ENCODE results near the gene IKZF4. TPM values are rescaled to one million over a fixed set of nuclear protein-coding genes. Genes with fewer than 3 reads are reported as not detected.

IKZF4 gene
- total and polyA plus RNA-seq, 2 donors (not counting 1 experiment from before 2014, with no cell fraction given), result 2.3 to 7.6 TPM

DNA sequence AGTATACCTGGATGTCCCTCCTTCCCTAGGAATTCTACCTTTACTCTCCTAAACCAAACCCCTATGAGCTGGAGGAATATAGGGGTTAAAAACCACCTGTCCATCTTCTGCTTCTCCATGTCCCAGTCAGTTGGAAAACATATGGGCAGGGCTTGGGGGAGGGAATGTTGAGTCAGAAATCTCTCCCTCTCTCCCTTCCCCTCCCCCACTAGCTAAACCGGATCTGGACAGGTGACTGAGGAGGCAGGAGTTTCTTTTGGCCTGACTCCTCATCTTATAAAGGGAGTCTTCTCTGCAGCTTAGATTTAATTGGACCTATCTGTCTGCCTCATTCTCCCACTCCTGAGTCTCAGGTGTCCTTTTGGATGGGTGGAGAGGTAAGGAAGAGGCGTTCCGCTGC is 65.3 kb downstream of the IKZF4 start:
- Histone ChIP-seq H3K4me1 (ENCODE audit: control insufficient read depth in 2 of 2, insufficient read depth in 2 of 2, low read length in 2 of 2) (peaks cover 0 to 2% of the 10 kb centered on the region in 2 donors), H3K27me3 (replicated peaks in 1 of 4; ENCODE audit: control extremely low read depth in 1 of 4, control insufficient read depth in 3 of 4, insufficient read depth in 4 of 4, low read length in 3 of 4) (peaks cover 0 to 21% (median 6%) of the 10 kb centered on the region in 4 experiments), H3K9me3 (ENCODE audit: control extremely low read depth in 1 of 3, control insufficient read depth in 2 of 3, insufficient read depth in 1 of 3, low read length in 2 of 3) (peaks cover 0 to 4% (median 0%) of the 10 kb centered on the region in 3 donors), H3K36me3 (replicated peaks in 1 of 2; ENCODE audit: control extremely low read depth in 1 of 2, control insufficient read depth in 1 of 2, extremely low read depth in 1 of 2, insufficient read depth in 2 of 2, low read length in 1 of 2) (no peaks in the 10 kb centered on the region), H3K4me3 (ENCODE audit: control extremely low read depth in 1 of 5, extremely low read depth in 1 of 5, insufficient read depth in 1 of 5, low read depth in 2 of 5, low read length in 4 of 5) (no peak overlapping the region), H3K79me2 (ENCODE audit: control insufficient read depth, insufficient read depth, low read length) (no peaks in the 10 kb centered on the region), H3K9ac (ENCODE audit: low read length) (no peak overlapping the region), H2AFZ (ENCODE audit: insufficient read depth, low read depth, low read length, poor library complexity, severe bottlenecking) (no peak overlapping the region), H3K4me2 (replicated peaks; ENCODE audit: low read depth, low read length, poor library complexity, severe bottlenecking) (no peak overlapping the region), H4K20me1 (ENCODE audit: control insufficient read depth, insufficient read depth, low read length, poor library complexity, severe bottlenecking) (no peaks in the 10 kb centered on the region), H3K27ac (ENCODE audit: low read length in 2 of 2) (no peak overlapping the region)
- TF ChIP-seq EZH2 (IDR thresholded peaks at IDR 0.05; ENCODE audit: borderline replicate concordance, insufficient read depth, low read depth, low read length, poor library complexity, severe bottlenecking), result no peak
- TF ChIP-seq, protein P1, sequence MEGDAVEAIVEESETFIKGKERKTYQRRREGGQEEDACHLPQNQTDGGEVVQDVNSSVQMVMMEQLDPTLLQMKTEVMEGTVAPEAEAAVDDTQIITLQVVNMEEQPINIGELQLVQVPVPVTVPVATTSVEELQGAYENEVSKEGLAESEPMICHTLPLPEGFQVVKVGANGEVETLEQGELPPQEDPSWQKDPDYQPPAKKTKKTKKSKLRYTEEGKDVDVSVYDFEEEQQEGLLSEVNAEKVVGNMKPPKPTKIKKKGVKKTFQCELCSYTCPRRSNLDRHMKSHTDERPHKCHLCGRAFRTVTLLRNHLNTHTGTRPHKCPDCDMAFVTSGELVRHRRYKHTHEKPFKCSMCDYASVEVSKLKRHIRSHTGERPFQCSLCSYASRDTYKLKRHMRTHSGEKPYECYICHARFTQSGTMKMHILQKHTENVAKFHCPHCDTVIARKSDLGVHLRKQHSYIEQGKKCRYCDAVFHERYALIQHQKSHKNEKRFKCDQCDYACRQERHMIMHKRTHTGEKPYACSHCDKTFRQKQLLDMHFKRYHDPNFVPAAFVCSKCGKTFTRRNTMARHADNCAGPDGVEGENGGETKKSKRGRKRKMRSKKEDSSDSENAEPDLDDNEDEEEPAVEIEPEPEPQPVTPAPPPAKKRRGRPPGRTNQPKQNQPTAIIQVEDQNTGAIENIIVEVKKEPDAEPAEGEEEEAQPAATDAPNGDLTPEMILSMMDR (IDR thresholded peaks at IDR 0.05), result no peak
- Mint-ChIP-seq H3K27ac (no peak overlapping the region), H3K4me3 (no peak overlapping the region), H3K4me1 (peaks cover under 1% of the 10 kb centered on the region), H3K9me3 (ENCODE audit: insufficient read depth) (no peaks in the 10 kb centered on the region), H3K27me3 (peaks cover 22% of the 10 kb centered on the region)
- POLR2A ChIA-PET, result interaction anchor here (0.6 to 1.1 kb wide), 5 partner anchors 8 to 1759 kb away, joined by 4 to 12 read pairs (median 6); no protein-coding TSS in a partner anchor
- intact Hi-C loops (cut with micrococcal nuclease), result no loop called here
- no peak for ATAC-seq (ENCODE audit: low read depth)
- no peak for DNase-seq
- WGBS (ENCODE audit: insufficient coverage), result no CpG with 5 or more reads among the region's 3 CpGs
- CTCF ChIA-PET, result no interaction called here

DNA sequence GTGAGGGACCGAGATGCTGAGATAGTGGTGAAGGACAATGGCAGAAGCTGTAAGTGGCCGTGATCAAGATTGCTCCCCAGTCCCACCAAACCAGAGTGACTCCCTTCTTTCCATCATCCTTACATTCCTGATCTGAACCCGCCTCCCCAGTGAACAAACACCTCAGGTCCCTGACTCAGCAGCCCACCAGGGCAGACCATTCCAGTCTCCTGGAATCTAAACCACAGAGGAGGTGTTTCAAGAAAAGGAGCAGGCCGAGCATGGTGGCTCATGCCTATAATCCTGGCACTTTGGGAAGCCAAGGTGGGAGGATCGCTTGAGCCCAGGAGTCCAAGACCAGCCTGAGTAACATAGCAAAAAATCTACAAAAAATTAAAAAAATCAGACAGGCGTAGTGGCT is 65.8 kb downstream of the IKZF4 start:
- peaks cover 21% of the 10 kb centered on the region for H3K27me3 Mint-ChIP-seq
- H3K27ac ChIP-seq (ENCODE audit: low read length in 2 of 2), result no peak overlapping the region
- H3K4me1 Mint-ChIP-seq, result no peaks in the 10 kb centered on the region
- no peaks in the 10 kb centered on the region for H4K20me1 ChIP-seq (ENCODE audit: control insufficient read depth, insufficient read depth, low read length, poor library complexity, severe bottlenecking)
- H3K36me3 ChIP-seq (replicated peaks in 1 of 2; ENCODE audit: control extremely low read depth in 1 of 2, control insufficient read depth in 1 of 2, extremely low read depth in 1 of 2, insufficient read depth in 2 of 2, low read length in 1 of 2), result no peaks in the 10 kb centered on the region
- H3K4me3 ChIP-seq (ENCODE audit: control extremely low read depth in 1 of 5, extremely low read depth in 1 of 5, insufficient read depth in 1 of 5, low read depth in 2 of 5, low read length in 4 of 5), result no peak overlapping the region
- POLR2A ChIA-PET, result interaction anchor here (0.7 to 1.1 kb wide), 4 partner anchors 9 to 141 kb away, joined by 5 to 12 read pairs (median 6); no protein-coding TSS in a partner anchor
- no peak for ATAC-seq (ENCODE audit: low read depth)
- H3K4me2 ChIP-seq (replicated peaks; ENCODE audit: low read depth, low read length, poor library complexity, severe bottlenecking), result no peak overlapping the region
- H3K27ac Mint-ChIP-seq, result no peak overlapping the region
- 93% methylated on average over 2 of the region's 6 CpGs for WGBS (ENCODE audit: insufficient coverage)
- H3K9me3 ChIP-seq (ENCODE audit: control extremely low read depth in 1 of 3, control insufficient read depth in 2 of 3, insufficient read depth in 1 of 3, low read length in 2 of 3), result no peaks in the 10 kb centered on the region
- no peak for DNase-seq
- H3K4me1 ChIP-seq (ENCODE audit: control insufficient read depth in 2 of 2, insufficient read depth in 2 of 2, low read length in 2 of 2), result no peaks in the 10 kb centered on the region
- no peak overlapping the region for H3K4me3 Mint-ChIP-seq
- intact Hi-C loops (cut with micrococcal nuclease), result no loop called here
- CTCF ChIA-PET, result no interaction called here
- no peaks in the 10 kb centered on the region for H3K79me2 ChIP-seq (ENCODE audit: control insufficient read depth, insufficient read depth, low read length)
- no peaks in the 10 kb centered on the region for H3K9me3 Mint-ChIP-seq (ENCODE audit: insufficient read depth)
- H3K9ac ChIP-seq (ENCODE audit: low read length), result no peak overlapping the region
- H3K27me3 ChIP-seq (replicated peaks in 1 of 4; ENCODE audit: control extremely low read depth in 1 of 4, control insufficient read depth in 3 of 4, insufficient read depth in 4 of 4, low read length in 3 of 4), result peaks cover 0 to 19% (median 4%) of the 10 kb centered on the region in 4 experiments
- TF ChIP-seq, protein P1 (IDR thresholded peaks at IDR 0.05), result no peak
- no peak for TF ChIP-seq EZH2 (IDR thresholded peaks at IDR 0.05; ENCODE audit: borderline replicate concordance, insufficient read depth, low read depth, low read length, poor library complexity, severe bottlenecking)
- H2AFZ ChIP-seq (ENCODE audit: insufficient read depth, low read depth, low read length, poor library complexity, severe bottlenecking), result no peak overlapping the region
